ENCODE data around the gene BRF1. TPM values are rescaled to one million over a fixed set of nuclear protein-coding genes. Genes with fewer than 3 reads are reported as not detected.
"Not testable (repeated sequence)": the region's sequence is repeated elsewhere in the genome, so short reads cannot be mapped to it uniquely, and the experiment has no call there.

The BRF1 gene, protein sequence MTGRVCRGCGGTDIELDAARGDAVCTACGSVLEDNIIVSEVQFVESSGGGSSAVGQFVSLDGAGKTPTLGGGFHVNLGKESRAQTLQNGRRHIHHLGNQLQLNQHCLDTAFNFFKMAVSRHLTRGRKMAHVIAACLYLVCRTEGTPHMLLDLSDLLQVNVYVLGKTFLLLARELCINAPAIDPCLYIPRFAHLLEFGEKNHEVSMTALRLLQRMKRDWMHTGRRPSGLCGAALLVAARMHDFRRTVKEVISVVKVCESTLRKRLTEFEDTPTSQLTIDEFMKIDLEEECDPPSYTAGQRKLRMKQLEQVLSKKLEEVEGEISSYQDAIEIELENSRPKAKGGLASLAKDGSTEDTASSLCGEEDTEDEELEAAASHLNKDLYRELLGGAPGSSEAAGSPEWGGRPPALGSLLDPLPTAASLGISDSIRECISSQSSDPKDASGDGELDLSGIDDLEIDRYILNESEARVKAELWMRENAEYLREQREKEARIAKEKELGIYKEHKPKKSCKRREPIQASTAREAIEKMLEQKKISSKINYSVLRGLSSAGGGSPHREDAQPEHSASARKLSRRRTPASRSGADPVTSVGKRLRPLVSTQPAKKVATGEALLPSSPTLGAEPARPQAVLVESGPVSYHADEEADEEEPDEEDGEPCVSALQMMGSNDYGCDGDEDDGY
- total RNA-seq = 10 to 100 TPM; 27.8 to 29.7 TPM

DNA sequence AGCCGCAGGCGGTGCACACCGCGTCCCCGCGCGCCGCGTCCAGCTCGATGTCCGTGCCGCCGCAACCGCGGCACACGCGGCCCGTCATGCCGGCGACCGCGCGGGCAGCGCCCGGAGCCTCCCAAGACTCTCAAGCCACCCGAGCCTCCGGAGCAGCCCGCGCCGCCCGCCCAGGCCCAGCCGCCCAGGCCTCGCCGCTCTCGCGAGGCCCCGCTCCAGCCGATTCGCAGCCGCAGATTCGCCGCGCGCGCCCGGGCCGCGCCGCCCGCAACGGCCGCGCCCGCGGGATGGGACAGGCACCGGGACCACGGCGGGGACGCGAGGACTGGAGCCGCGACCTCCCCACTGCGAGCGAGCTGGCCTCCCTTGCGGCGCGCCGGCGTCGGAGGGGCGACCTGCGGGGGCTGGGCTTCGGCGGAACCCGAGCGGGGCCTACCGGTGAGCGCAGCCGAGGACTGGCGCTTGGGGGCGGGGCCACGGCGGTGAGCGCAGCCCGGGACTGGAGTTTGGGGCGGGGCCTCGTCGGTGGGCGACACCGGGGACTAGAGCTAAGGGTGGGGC is at the start of gene BRF1:
TSS of gene BRF1 (minus strand) at position 460 of the 561 bp plus-strand sequence. CDS start at position 88, 372 bp downstream.
- ChIA-PET POLR2A (interaction anchor here (0.6 to 2.7 kb wide), 9 partner anchors 8 to 235 kb away, joined by 3 to 33 read pairs (median 4); partner anchors contain the start of genes GPR132 and PACS2), CTCF (interaction anchor here (0.6 to 2.4 kb wide), 9 partner anchors 13 to 325 kb away, joined by 3 to 8 read pairs (median 3); partner anchors contain the start of genes BTBD6 and PACS2)

DNA sequence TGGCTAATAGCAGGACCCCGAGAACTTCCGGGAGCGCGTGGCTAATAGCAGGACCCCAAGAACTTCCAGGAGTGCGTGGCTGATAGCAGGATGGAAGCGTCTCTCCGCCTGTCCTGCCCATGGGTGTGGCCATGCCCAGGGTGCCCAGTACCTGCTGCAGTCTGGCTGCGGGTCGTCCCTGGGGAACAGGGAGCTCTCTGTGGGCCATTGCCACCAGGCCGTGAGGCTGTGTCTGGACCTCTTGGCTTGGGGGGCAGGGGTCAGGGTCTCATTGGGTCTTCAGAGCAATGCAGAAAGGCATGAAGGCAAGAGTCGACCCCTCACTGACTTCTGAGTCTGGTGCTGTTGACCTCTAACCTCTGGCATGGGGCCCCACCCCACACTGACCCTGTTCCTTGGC is 49.2 kb upstream of the BRF1 start:
- POLR2A ChIA-PET = no interaction called here

DNA sequence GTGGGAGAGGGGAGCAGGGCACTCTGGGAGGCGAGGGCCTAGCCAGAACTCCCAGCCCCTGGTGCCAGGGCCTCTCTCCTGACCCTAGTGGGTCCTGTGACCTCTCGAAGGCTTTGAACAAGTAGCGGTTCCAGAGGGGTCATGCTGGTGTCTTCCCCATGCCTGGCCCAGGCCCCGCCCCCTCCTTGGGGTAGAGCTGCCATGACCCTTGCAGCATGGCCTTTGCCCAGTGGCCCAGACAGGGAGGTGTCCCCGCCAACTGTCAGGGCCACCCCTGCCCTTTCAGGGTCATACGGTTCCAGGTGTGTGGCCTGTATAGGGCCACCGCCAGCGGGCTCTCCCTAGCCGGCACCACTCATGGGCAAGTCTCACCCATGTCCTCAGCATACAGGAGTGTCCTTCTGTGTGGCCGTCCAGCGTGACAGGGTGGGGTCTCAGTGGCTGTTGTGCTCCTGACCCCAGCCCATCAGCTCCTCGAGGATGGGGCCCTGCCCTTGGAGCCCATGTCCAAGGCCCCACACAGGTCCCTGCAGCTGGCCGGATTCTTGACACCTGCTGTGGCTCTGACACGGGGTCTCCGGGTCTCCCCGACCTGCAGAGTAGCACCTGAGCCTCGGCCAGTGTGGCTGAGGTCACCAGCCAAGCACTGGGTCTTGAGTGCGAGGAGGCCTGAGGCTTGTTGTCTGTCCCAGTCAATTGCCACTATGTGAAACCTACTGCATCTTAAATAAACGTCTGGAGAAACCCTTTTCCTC is 48.3 kb upstream of the BRF1 start:
- ChIA-PET POLR2A (no interaction called here), CTCF (no interaction called here)

More for the DNA sequence above, 49.2 kb upstream of the BRF1 start:
- CTCF ChIA-PET = no interaction called here

DNA sequence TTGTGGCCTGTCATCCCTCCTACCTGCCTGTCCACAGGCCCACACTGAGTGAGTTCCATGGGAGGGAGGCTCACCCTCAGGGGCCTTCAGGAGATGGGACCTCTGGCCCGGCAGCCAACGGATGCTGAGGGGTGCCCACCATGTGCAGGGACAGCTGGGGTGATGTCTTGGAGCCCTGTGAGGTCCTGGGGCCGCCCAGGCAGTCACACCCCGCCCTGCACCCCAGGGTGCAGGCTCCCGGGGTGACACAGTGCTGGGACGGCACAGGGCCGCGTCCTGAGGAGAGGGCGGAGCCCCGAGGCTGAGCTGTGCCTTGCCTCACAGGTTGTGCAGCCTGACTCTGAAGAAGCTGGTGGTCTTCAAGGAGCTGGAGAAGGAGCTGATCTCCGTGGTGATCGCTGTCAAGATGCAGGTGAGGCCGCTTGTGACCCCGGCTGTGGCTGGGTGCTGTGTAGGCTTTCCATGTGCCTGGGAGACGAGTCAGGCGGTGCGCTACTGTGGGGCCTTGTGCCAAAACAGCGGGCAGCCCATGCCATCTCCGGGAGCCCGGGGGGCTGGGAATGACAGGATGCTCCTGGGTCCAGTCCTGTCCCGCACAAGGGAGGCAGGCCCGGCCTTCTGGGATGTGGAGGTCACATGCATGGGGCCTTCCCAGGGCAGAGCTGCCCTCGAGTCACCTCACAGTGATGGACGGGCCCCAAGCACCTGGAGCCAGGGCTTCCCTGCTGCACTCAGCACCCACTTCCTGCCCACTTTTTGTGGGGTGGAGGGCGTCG is 47.6 kb upstream of the BRF1 start:
- POLR2A ChIA-PET = no interaction called here
- CTCF ChIA-PET = interaction anchor here (0.7 kb wide), 1 partner anchor 17 kb away, joined by 4 read pairs; no protein-coding TSS in a partner anchor

DNA sequence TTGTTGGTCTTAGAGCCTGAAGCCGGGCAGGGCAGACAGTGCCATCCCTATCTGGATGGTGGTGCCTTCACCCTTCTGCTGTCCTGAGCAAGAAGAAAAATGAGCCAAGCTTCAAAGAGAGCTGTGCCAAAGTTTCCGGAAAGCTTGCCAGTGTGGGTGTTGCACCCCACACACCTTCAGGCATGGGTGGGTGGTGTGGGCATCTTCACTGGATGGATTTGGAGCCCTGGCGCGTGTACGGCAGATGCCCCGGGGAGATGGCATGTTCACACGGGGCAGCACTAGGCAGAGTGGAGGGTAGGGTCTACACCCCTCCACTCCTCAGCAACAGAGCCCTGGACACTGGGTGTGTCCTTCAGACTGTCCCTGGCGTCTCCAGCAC is 46.8 kb upstream of the BRF1 start:
- CTCF ChIA-PET = interaction anchor here (0.7 kb wide), 1 partner anchor 16 kb away, joined by 4 read pairs; no protein-coding TSS in a partner anchor

DNA sequence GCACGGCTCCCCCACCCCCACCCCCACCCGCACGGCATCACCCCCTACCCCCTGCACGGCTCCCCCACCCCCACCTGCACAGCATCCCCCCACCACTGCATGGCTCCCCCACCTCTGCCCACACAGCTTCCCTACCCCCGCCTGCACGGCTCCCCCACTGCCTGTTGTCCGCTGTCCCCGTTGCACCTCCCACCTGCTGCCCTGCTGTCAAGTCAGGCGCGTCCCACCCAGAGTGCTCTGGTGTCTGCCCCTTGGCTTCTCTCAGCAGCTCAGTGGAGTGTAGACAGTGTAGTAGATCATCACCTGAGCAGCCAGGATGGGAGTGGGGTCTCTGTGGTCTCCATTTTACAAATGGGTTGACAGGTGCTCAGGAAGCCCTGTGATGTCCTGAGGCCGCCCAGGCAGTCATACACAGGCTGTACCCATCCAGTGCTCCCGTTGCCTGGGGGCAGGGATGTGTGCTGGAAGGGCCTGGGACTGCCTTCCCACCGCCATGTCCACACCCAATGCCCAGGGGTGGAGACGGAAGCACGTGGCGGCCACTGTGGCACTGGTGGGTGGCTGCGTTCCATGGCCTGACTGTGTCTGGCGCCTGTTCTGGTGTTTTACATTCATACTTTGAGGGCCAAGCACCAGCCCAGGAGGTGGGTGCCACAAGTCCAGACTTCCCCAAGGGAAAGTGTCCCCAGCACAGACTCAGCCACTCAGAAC is 46.2 kb upstream of the BRF1 start:
- POLR2A ChIA-PET = no interaction called here
- CTCF ChIA-PET = interaction anchor here (0.7 kb wide), 1 partner anchor 15 kb away, joined by 4 read pairs; no protein-coding TSS in a partner anchor

More for the DNA sequence above, 46.8 kb upstream of the BRF1 start:
- POLR2A ChIA-PET = no interaction called here

DNA sequence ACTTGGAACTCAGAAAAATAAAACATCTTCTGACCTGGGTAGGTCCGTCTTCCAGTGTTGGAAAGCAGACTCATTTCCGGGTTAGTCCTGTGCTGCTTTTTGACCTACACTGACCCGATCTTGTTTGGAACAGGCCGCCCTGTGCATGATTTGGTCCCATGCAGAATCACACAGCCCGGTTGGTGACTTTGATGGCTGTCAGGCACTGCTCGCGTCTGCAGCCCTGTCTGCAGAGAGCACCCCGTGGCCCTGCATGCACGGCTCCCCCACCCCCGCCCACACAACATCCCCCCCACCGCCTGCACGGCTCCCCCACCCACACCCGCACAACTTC is 45.4 kb upstream of the BRF1 start:
- CTCF ChIA-PET = no interaction called here
- POLR2A ChIA-PET = no interaction called here

DNA sequence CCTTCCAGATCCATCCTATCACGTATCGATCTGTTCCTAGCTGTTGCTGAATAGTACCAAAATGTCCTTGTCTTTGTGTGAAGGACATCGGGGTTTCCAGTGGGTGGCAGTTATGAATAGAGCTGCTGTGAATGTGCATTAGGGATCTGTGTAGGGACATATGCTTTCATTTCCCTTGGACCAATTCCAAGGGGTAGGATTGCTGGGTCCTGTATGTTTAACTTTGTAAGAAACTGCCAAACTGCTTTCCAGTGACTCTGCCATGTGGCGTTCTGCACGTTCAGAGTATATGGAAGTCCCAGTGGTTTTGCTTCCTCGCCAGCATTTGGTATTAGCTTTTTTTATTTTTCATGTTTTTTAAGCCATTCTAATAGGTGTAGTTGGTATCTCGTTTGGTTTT is 42.4 kb upstream of the BRF1 start:
- ChIA-PET CTCF (interaction anchor here (0.7 to 1.4 kb wide), 3 partner anchors 8 to 558 kb away, joined by 3 to 5 read pairs (median 3); no protein-coding TSS in a partner anchor), POLR2A (no interaction called here)

DNA sequence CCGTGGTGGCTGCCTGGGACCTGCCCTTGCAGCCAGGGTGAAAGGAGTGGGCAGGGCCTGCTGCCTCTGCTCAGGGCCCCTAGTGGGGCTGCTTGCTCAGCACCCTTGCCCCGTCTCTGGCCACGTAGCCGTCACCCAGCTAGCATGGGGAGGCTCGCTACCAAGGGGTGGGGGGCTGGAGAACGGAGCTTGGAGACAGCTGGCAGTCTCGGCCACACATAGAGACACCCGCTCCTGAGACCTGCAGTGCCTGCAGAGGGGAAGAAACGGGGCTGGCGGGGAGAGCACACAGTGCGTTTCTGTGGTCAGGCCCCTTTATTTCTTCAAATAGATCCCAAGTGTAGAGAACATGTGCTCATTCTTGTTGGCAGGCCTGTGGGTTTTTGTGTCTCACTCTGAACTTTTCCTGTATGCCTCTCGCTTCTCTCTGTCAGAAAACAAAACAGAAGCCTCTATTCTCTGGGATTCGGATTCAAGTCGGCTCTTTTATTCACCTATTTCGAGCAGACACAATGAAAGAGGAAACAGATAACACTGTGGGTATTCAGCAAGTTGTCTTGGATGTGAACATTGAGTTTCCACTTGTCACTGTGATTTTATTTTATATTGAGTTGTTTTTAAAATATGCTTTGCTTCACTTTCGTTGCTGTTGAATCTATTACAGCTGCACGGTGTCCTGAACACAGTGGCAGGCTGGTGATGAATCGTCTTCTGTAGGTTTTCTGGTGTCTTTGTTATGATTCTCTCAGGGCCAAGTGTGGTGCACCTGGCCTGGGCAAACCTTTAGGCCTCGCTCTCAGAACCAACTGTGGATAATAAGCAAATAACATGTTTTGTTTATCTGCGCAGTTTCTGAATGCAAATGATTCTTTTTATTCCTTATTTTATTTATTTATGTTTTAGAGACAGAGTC is 40.3 kb upstream of the BRF1 start:
- ChIA-PET POLR2A (no interaction called here), CTCF (no interaction called here)

DNA sequence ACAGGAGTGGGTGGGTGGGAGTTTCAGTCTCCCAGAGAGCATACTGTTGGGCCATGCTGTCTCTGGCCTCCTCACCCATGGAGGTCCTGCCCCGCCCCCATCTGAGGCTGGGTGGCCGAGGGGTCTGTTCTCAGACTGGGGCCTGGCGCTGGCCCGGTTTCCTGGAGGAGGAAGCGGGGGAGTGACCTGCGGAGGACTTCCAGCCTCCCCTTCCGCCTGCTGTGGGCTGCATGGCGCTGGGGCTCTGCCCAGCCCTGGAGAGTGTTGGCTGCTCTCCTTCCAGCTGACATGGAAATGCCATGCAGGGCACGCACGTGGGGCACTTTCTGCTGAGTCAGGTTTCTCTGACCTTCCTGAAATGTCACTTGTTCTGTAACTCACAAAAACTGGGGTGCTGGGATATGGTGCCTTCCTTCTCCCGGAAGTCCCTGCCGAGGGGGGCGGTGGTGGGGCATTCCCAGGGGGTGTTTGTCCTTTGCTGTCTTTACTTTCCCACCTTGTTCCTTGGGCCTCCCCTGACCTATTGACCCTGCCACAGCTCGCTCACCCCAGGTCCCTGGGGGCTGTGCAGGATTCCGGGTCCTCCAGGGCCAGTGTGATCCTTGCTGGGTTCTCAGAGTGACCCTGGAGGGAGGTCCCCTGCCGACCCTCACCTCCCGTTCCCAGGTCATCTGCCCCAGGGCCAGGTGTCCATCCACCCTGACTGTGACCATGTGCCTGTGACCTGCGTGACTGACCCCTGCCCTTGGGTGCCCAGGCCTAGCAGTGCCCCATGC is 37.4 kb upstream of the BRF1 start:
- ChIA-PET POLR2A (no interaction called here), CTCF (no interaction called here)

DNA sequence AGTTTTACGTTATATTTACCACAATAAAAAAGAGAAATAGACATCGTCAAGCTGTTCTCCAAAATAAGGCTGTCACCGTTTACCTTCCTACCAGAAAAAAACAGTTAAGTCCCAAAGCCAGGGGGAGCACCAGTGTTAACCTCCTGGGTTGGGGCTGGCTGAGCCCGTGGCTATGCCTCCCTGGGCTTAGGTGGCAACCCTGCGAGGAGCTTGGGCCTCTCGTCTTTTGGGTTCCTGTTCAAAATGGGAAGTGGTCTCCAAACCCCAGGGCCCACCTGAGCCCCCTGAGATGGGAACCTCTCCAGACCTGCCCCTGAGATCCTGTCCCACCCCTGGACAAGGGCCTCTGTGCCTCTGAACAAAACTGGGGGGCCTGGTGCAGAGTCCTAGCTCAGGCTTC is 36.6 kb upstream of the BRF1 start:
- POLR2A ChIA-PET = no interaction called here
- CTCF ChIA-PET = no interaction called here

DNA sequence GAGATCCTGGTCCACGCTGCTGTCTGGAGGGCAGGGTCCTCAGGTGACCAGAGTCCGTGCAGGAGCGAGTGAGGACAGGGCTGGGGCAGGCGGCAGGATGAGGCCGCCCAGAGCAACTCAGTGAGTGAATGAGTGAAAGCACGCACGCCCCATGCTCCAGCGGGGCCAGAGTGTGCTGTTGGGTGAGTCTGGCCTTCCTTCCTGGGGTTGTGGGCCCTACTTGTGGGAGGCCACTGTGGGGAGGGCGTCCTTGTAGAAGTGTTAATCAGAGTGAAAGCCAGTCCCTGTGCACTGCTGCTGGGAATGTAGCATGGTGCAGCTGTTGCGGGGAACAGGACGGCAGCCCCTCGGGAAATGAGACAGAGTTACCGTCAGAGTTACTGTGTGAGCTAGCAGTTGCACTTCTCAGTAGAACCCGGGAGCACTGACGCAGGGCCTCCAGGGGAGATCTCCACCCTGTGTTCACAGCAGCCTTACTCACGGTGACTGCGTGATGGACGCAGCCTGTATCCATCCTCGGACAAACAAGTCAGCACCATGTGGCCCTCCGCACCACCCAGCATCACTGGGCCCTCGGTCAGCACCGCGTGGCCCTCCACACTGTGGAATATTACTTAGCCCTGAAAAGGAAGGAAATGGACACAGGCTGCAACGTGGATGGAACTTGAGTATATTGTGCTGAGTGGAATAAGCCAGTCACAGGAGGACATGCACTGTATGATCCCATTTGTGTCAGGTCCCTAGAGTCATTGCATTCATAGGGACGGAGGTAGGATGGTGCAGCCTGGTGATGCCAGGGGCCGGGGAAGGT is 35.9 kb upstream of the BRF1 start:
- ChIA-PET CTCF (no interaction called here), POLR2A (no interaction called here)

DNA sequence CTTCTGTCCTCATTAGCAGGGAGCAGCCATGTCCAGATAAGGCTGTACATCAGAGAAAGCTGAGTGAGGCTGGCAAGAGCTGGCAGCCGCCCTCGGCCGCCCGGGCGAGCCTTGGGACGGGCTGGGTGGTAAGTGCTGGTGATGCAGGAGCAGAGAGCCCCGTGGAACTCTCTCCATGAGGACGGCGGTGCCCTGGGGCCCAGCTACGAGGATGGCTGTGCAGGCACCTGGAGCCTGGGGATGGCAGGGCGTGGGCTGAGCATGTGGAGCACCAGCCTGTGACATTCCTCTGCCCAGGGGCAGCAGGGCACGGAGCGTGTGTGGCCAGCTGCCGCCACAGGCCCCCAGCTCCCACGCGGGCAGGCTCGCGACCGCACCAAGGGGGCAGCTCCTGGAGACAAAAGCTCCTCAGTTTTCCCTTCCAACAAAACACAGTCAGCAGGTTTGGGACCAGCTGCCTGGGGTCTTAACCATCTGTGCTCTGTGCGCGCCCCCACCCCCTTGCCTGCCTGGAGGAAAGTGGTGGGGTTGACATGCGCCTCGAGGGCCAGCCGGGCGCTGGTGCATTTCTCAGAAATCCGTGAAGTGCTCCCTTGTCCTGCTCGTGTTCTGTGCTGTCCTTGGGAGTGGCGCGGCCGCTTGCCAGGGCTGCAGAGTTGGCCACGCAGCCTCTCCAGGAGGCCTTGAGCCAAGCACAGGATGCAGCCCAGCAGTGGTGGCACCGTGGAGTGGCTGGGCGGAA is 35.1 kb upstream of the BRF1 start:
- ChIA-PET POLR2A (no interaction called here), CTCF (no interaction called here)

DNA sequence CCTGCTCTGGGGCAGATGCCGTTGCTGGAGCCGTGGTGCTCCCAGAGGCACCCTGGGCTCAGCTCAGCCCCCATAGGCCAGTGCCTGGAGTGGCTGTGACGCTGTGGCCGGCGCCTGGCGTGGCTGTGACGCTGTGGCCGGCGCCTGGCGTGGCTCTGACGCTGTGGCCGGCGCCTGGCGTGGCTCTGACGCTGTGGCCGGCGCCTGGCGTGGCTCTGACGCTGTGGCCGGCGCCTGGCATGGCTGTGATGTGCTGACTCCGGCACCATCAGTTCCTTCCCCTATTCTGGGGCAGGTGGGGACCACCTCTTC is 34.4 kb upstream of the BRF1 start:
- CTCF ChIA-PET = not testable (repeated sequence)

DNA sequence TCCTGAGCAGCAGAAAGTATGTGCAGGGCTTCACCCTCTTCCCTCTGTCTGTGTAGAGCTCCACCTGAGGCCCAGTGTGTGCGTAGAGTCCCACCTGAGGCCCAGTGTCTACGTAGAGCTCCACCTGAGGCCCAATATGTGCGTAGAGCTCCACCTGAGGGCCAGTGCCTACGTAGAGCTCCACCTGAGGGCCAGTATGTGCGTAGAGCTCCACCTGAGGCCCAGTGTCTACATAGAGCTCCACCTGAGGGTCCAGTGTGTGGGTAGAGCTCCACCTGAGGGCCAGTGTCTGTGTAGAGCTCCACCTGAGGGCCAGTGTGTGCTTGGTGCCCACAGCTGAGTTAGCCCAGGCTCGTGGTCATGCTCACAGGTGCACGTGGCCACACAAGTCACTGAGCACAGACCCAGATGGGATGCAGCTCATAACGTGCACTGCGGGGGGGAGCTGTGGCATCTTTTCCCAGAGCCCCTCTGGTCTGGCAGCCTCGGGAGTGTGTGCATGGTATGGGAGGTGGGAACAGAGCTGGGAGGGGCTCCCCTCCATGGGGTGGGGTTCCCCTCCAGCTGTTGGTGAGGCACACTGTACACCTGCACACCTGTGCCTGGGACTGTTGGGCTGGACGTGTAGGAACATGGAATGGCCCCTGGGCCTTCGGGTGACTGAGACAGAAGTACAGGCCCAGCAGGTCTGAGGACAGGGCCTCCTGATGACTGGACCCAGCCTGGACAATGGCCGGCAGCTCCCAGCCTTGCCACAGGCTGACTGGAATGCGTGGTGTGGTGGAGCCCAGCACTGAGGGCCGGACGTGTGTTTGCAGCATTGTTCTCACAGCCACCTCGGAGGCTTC is 33.8 kb upstream of the BRF1 start:
- CTCF ChIA-PET = no interaction called here
- POLR2A ChIA-PET = no interaction called here

More for the DNA sequence above, 34.4 kb upstream of the BRF1 start:
- POLR2A ChIA-PET = not testable (repeated sequence)
